Nephron progenitor cell (in vitro differentiated cells): ENCODE measurements around the gene SDS.

Experiments
- DNase-seq: peaks from one replicate; pipeline ENCODE4 v3.0.0; 2021
- H3K27ac Mint-ChIP-seq: 2 replicates; pipeline ENCODE4 v1.8.0; 2021; ENCODE audit warnings: mild to moderate bottlenecking, moderate library complexity, mixed read lengths
- H3K27me3 Mint-ChIP-seq: 2 replicates; pipeline ENCODE4 v1.8.0; 2021; ENCODE audit warnings: mild to moderate bottlenecking, low read depth, mixed read lengths; ENCODE audit not compliant: poor library complexity
- H3K36me3 Mint-ChIP-seq: 2 replicates; pipeline ENCODE4 v1.8.0; 2021; ENCODE audit warnings: low read depth, mixed read lengths
- H3K4me1 Mint-ChIP-seq: 2 replicates; pipeline ENCODE4 v1.8.0; 2021; ENCODE audit warnings: mixed read lengths
- H3K4me3 Mint-ChIP-seq: 2 replicates; pipeline ENCODE4 v1.8.0; 2021; ENCODE audit warnings: mild to moderate bottlenecking, moderate library complexity, mixed read lengths
- H3K9me3 Mint-ChIP-seq: 2 replicates; pipeline ENCODE4 v1.8.0; 2021; ENCODE audit warnings: mild to moderate bottlenecking, moderate library complexity, mixed read lengths
- CTCF ChIP-seq: fragments of 200-600 bp; sonication (generic); IDR thresholded peaks from 2 replicates; pipeline ENCODE4 v1.5.0; 2021; ENCODE audit warnings: antibody characterized with exemption

The SDS gene

GRCh38 chr12:113393749-113394148 lies 9.9 kb downstream of the SDS start:
- no peak overlapping the region for H3K27ac Mint-ChIP-seq
- DNase-seq: no peak
- peaks cover 2% of the 10 kb centered on the region for H3K36me3 Mint-ChIP-seq
- peaks cover 8% of the 10 kb centered on the region for H3K27me3 Mint-ChIP-seq
- H3K9me3 Mint-ChIP-seq: no peaks in the 10 kb centered on the region
- H3K4me3 Mint-ChIP-seq: no peak overlapping the region
- peaks cover 1% of the 10 kb centered on the region for H3K4me1 Mint-ChIP-seq
- no peak for TF ChIP-seq CTCF

GRCh38 chr12:113392988-113393579 lies 10.6 kb downstream of the SDS start:
- H3K9me3 Mint-ChIP-seq: no peaks in the 10 kb centered on the region
- peaks cover 4% of the 10 kb centered on the region for H3K4me1 Mint-ChIP-seq
- TF ChIP-seq CTCF: no peak
- no peak overlapping the region for H3K4me3 Mint-ChIP-seq
- peaks cover 8% of the 10 kb centered on the region for H3K27me3 Mint-ChIP-seq
- H3K36me3 Mint-ChIP-seq: peaks cover 6% of the 10 kb centered on the region
- peak; percentile 36 for DNase-seq
- no peak overlapping the region for H3K27ac Mint-ChIP-seq

- Mint-ChIP-seq H3K4me1 (peaks cover 4% of the 10 kb centered on the region), H3K4me3 (no peak overlapping the region), H3K27me3 (peaks cover 8% of the 10 kb centered on the region), H3K27ac (no peak overlapping the region), H3K36me3 (peaks cover 6% of the 10 kb centered on the region), H3K9me3 (no peaks in the 10 kb centered on the region)
- no peak for DNase-seq
- no peak for TF ChIP-seq CTCF
Measured at GRCh38 chr12:113392520-113392919, 11.2 kb downstream of the SDS start.

- H3K27ac Mint-ChIP-seq: no peak overlapping the region
- H3K4me1 Mint-ChIP-seq: peaks cover 4% of the 10 kb centered on the region
- no peak for DNase-seq
- H3K9me3 Mint-ChIP-seq: no peaks in the 10 kb centered on the region
- peaks cover 7% of the 10 kb centered on the region for H3K27me3 Mint-ChIP-seq
- peaks cover 6% of the 10 kb centered on the region for H3K36me3 Mint-ChIP-seq
- no peak overlapping the region for H3K4me3 Mint-ChIP-seq
- TF ChIP-seq CTCF: no peak
Measured at GRCh38 chr12:113391650-113392337, 11.9 kb downstream of the SDS start.

GRCh38 chr12:113391145-113391544 lies 12.5 kb downstream of the SDS start:
- no peak for TF ChIP-seq CTCF
- no peaks in the 10 kb centered on the region for H3K9me3 Mint-ChIP-seq
- no peak overlapping the region for H3K4me3 Mint-ChIP-seq
- H3K36me3 Mint-ChIP-seq: peaks cover 6% of the 10 kb centered on the region
- H3K4me1 Mint-ChIP-seq: peaks cover 4% of the 10 kb centered on the region
- peaks cover under 1% of the 10 kb centered on the region for H3K27me3 Mint-ChIP-seq
- DNase-seq: no peak
- H3K27ac Mint-ChIP-seq: no peak overlapping the region
